ENCODE results near the gene ZBP1. TPM values are rescaled to one million over a fixed set of nuclear protein-coding genes. Genes with fewer than 3 reads are reported as not detected.

The ZBP1 gene
- total RNA-seq, 4 donors from 2014 or later: 0.80 TPM; not detected in 3

DNA sequence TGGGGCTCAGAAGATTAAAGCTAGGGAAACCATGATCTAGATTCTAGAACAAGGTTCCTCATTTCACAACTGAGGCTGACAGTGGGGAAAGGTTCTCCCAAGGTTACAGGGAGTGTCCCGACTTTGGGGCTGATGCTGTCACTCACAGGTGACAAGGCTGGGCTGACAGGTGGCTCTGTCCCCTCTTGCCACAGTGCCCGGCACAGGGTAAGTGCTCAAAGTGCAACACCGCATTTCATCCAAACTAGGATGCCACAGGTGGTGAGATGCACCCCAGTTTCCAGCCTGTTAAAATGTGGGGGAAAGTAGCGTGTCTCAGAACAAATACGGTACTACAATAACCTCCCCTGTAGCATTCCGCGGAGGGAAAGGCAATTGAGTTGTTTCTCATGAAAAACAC is 7.8 kb downstream of the ZBP1 start:
- Histone ChIP-seq H3K27ac (no peak overlapping the region), H3K36me3 (no peaks in the 10 kb centered on the region), H3K4me1 (no peaks in the 10 kb centered on the region), H3K27me3 (peaks cover 29% of the 10 kb centered on the region), H3K4me3 (no peak overlapping the region), H3K9me3 (no peaks in the 10 kb centered on the region)
- 87% methylated on average over 7 of the region's 7 CpGs for WGBS
- no peak for TF ChIP-seq POLR2A (IDR thresholded peaks at IDR 0.05)
- DNase-seq (ENCODE audit: low spot score in 2 of 2): peak; percentile 9 to 63

DNA sequence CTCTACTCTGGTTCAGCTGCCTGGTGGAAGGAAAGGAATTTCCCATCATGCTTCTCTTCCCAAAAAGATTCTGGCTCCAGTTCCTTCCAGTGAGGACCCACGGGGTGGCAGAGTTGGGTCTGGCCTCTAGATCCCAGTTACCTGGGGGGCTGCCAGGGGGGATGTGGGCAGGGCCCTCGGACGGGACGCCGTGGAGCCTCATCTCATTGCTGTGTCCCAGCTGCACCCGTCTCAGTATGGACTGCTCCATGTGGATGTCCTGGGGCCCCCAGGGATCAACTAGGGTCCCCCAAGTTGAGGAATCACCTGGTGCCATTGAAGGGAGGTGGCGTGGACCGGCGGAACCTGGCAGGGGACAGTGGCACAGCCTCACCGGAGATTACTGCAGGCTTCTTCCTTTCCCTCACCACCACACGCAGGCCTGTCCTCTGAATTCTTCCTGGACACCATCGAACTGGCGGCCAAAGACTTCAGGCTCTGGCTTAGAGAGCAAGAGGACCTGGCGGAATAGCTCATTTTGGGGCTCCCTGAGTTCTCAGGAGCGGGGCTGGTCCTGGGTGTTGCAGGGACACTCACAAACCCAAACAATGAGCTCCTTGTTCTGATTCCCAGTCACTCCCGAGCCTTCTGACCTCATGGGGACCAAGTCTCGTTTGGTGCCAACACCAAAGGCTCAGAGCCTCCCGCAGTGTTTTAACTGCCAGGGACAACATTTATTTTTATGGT is 8.5 kb downstream of the ZBP1 start:
- WGBS: 84% methylated on average over 16 of the region's 18 CpGs
- H3K4me3 ChIP-seq: no peak overlapping the region
- DNase-seq (ENCODE audit: low spot score in 2 of 2): peak; percentile 30 to 65

DNA sequence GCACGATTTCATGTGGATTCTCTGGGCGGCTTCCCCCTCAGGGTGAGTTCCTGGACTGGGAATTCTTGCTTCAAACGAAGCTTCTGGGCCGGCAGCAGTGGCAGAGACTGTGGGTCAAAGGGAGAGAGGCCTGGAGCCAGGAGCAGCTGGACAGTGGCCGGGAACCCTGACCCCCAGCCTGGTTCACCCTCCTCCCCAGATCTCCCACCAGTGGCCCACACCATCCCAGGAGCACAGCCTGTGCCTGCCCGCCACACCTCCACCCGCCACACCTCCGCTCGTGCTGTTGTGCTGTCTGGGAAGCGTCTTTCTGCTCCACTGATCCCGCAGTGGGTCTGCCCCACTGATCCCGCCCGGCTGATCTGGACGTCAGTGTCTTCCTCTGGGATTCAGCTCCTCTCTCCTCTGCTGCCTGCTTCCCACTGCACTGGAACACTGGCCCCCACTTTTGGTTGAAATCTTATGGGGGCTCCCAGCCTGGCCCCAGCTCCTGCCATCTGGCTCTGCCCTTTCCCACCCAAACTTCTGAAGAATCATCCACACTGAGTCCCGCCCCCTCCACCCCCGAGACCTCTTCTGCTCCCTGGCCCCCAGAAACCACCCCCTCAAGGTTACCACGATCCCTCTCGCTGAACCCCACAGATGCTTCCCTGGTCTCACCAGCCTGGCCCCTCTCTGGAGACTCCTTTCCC is 9.8 kb downstream of the ZBP1 start:
- H3K27ac ChIP-seq: no peak overlapping the region
- H3K36me3 ChIP-seq: no peaks in the 10 kb centered on the region
- TF ChIP-seq POLR2AphosphoS5 (IDR thresholded peaks at IDR 0.05) (no peak), EP300 (IDR thresholded peaks at IDR 0.05) (no peak), POLR2A (IDR thresholded peaks at IDR 0.05) (no peak)
- TF ChIP-seq, protein P1, sequence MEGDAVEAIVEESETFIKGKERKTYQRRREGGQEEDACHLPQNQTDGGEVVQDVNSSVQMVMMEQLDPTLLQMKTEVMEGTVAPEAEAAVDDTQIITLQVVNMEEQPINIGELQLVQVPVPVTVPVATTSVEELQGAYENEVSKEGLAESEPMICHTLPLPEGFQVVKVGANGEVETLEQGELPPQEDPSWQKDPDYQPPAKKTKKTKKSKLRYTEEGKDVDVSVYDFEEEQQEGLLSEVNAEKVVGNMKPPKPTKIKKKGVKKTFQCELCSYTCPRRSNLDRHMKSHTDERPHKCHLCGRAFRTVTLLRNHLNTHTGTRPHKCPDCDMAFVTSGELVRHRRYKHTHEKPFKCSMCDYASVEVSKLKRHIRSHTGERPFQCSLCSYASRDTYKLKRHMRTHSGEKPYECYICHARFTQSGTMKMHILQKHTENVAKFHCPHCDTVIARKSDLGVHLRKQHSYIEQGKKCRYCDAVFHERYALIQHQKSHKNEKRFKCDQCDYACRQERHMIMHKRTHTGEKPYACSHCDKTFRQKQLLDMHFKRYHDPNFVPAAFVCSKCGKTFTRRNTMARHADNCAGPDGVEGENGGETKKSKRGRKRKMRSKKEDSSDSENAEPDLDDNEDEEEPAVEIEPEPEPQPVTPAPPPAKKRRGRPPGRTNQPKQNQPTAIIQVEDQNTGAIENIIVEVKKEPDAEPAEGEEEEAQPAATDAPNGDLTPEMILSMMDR (IDR thresholded peaks at IDR 0.05): no peak
- H3K4me1 ChIP-seq: no peaks in the 10 kb centered on the region
- WGBS: 69% methylated on average over 15 of the region's 18 CpGs
- peaks cover 23% of the 10 kb centered on the region for H3K27me3 ChIP-seq
- no peak overlapping the region for H3K4me3 ChIP-seq
- DNase-seq (ENCODE audit: low spot score in 2 of 2): peak in 1 of 2 donors; percentile 46
- H3K9me3 ChIP-seq: no peaks in the 10 kb centered on the region

More for the DNA sequence above, 8.5 kb downstream of the ZBP1 start:
- TF ChIP-seq POLR2AphosphoS5 (IDR thresholded peaks at IDR 0.05): no peak
- no peak for TF ChIP-seq POLR2A (IDR thresholded peaks at IDR 0.05)
- TF ChIP-seq EP300 (IDR thresholded peaks at IDR 0.05): no peak
- TF ChIP-seq, protein P1 (IDR thresholded peaks at IDR 0.05): no peak
- Histone ChIP-seq H3K4me1 (no peaks in the 10 kb centered on the region), H3K9me3 (no peaks in the 10 kb centered on the region), H3K27ac (no peak overlapping the region), H3K36me3 (no peaks in the 10 kb centered on the region), H3K27me3 (peaks cover 26% of the 10 kb centered on the region)

DNA sequence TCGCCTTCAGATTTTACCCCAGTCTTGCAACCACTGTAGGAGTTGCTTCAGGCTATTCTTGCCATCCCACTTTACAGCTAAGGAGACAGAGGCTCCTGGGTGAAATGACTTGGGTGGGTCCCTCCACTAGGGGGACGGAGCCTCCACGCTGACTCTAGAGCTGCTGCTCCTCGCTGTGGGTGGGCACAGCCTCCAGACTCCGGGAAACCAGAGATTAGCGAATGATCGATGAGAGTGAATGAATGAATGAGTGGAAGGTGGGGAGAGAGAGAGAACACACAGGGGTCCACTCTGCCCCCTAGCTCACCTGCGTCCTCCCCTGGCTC is 10.4 kb downstream of the ZBP1 start:
- Histone ChIP-seq H3K27ac (no peak overlapping the region), H3K27me3 (peaks cover 22% of the 10 kb centered on the region), H3K36me3 (no peaks in the 10 kb centered on the region), H3K4me1 (no peaks in the 10 kb centered on the region), H3K4me3 (no peak overlapping the region), H3K9me3 (no peaks in the 10 kb centered on the region)
- no peak for DNase-seq (ENCODE audit: low spot score in 2 of 2)
- 84% methylated on average over 7 of the region's 8 CpGs for WGBS
- no peak for TF ChIP-seq POLR2AphosphoS5 (IDR thresholded peaks at IDR 0.05)
- TF ChIP-seq POLR2A (IDR thresholded peaks at IDR 0.05): no peak
- no peak for TF ChIP-seq EP300 (IDR thresholded peaks at IDR 0.05)
- TF ChIP-seq, protein P1 (IDR thresholded peaks at IDR 0.05): no peak

DNA sequence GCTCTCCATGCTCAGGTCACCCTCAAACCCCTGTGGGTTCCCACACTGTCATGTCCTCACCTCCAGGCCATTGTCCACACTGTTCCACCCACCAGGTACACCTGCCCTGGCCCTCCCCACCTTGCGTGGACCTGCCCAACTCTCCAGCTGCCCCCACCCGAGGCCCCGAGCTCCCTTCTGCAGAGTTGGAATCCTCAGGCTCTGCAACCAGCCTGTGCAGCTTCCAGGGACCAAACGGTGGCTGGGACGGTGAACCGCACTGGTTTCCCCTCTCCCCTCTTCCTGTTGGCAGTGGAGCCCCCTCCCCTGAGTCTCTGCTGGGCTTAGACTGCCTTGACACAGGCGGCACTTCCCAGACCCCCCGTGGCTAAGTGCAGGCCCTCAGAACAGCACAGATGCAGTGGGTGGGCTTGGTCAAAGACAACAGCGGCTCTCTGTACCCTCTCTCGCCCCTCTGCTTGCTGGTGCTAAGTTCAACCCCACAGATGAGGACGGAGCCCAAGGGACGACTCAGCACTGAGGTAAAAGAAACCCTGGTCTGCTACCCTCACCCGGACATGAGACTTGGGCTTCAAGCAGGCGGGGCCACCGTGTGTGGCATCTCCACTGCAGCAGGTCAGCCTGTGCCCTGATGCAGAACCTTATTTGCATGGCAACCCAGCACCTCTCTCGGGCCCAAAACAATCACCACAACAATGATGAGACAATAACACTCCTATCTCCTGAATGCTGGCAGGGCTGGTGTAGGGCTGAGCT is 11.0 kb downstream of the ZBP1 start:
- 83% methylated on average over 14 of the region's 16 CpGs for WGBS
- peak in 1 of 2 donors; percentile 60 for DNase-seq (ENCODE audit: low spot score in 2 of 2)

More for the DNA sequence above, 11.0 kb downstream of the ZBP1 start:
- Histone ChIP-seq H3K27ac (no peak overlapping the region), H3K27me3 (peaks cover 22% of the 10 kb centered on the region), H3K36me3 (no peaks in the 10 kb centered on the region), H3K9me3 (no peaks in the 10 kb centered on the region), H3K4me1 (no peaks in the 10 kb centered on the region), H3K4me3 (no peak overlapping the region)
- TF ChIP-seq EP300 (IDR thresholded peaks at IDR 0.05) (no peak), POLR2AphosphoS5 (IDR thresholded peaks at IDR 0.05) (no peak), POLR2A (IDR thresholded peaks at IDR 0.05) (no peak)
- TF ChIP-seq, protein P1 (IDR thresholded peaks at IDR 0.05): no peak
